ENCODE data around the gene DALRD3.

DALRD3 gene

DNA sequence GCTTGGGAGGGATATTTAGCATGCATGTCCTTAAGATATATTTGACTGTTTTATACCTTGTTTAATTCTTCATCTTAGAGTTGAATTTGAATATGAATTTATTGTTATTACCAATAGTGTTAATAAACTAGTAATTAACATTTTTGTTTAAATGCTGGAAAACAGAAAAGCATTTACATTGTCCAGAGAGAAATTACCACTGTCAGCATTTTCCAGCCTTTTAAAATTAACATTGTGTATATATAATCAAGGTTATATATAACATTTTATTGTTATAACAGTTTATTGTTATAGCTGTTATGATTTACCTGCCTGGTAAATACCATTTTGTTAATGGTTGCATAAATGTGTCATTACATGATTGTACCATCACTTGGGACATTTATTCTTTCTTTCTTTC is 36.4 kb downstream of the DALRD3 start:
- H3K4me3 ChIP-seq (ENCODE audit: low read depth in 1 of 5, low read length in 5 of 5) = no peak overlapping the region
- no peaks in the 10 kb centered on the region for H3K27me3 ChIP-seq (ENCODE audit: control insufficient read depth in 5 of 5, insufficient read depth in 4 of 5, low read length in 5 of 5)
- no peak overlapping the region for H3K27ac ChIP-seq (ENCODE audit: low read depth, low read length)
- H3K9ac ChIP-seq (ENCODE audit: low read length in 5 of 5) = no peak overlapping the region
- H3K9me3 ChIP-seq (ENCODE audit: control insufficient read depth in 5 of 5, low read length in 5 of 5) = no peaks in the 10 kb centered on the region
- peaks cover 14 to 86% (median 79%) of the 10 kb centered on the region in 5 donors for H3K36me3 ChIP-seq (ENCODE audit: control insufficient read depth in 5 of 5, insufficient read depth in 5 of 5, low read length in 5 of 5)
- no peaks in the 10 kb centered on the region for H3K4me1 ChIP-seq (ENCODE audit: control insufficient read depth in 5 of 5, insufficient read depth in 5 of 5, low read length in 5 of 5)

DNA sequence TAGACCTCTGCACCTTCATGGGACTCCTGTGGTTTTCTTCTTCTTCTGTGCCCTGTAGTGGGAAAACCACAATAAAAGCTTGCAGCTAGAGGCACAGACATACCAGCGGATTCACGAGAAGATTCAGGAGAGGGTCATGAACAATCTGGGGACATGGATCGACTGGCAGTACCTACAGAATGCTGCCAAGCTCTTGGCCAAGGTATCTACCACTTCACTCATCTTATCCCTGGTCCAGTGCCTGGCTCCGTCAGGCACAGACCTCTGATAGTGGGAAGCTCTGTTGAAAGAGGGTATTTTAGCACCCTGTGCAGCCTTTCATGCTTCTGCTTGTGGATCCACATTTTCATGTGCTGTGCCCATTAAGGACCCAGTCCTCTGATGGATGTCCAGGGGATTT is 38.1 kb downstream of the DALRD3 start:
- H3K27me3 ChIP-seq (ENCODE audit: control insufficient read depth in 5 of 5, insufficient read depth in 4 of 5, low read length in 5 of 5) = no peaks in the 10 kb centered on the region
- H3K9ac ChIP-seq (ENCODE audit: low read length in 5 of 5) = no peak overlapping the region
- H3K4me1 ChIP-seq (ENCODE audit: control insufficient read depth in 5 of 5, insufficient read depth in 5 of 5, low read length in 5 of 5) = no peaks in the 10 kb centered on the region
- H3K36me3 ChIP-seq (ENCODE audit: control insufficient read depth in 5 of 5, insufficient read depth in 5 of 5, low read length in 5 of 5) = peaks cover 14 to 93% (median 85%) of the 10 kb centered on the region in 5 donors
- no peaks in the 10 kb centered on the region for H3K9me3 ChIP-seq (ENCODE audit: control insufficient read depth in 5 of 5, low read length in 5 of 5)
- H3K27ac ChIP-seq (ENCODE audit: low read depth, low read length) = no peak overlapping the region
- no peak overlapping the region for H3K4me3 ChIP-seq (ENCODE audit: low read depth in 1 of 5, low read length in 5 of 5)

DNA sequence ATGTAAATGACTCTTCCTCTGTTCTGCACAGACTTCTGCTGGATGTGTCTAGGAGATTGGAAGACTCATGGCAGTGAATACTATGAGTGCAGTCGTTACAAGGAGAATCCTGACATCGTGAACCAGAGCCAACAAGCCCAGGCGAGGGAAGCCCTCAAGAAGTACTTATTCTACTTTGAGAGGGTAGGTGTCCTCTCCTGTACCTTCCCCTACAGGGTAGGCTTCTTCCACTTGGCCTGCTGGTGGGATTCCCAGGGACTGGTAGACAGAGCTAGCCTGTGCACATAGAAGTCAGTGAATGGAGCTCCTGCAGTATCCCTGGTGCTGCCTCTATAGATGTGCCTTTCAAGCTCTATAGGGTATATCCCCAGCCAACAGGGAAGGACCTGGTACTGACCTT is 38.9 kb downstream of the DALRD3 start:
- no peak overlapping the region for H3K27ac ChIP-seq (ENCODE audit: low read depth, low read length)
- H3K36me3 ChIP-seq (ENCODE audit: control insufficient read depth in 5 of 5, insufficient read depth in 5 of 5, low read length in 5 of 5) = peaks cover 21 to 93% (median 87%) of the 10 kb centered on the region in 5 donors
- no peaks in the 10 kb centered on the region for H3K9me3 ChIP-seq (ENCODE audit: control insufficient read depth in 5 of 5, low read length in 5 of 5)
- no peak overlapping the region for H3K9ac ChIP-seq (ENCODE audit: low read length in 5 of 5)
- H3K27me3 ChIP-seq (ENCODE audit: control insufficient read depth in 5 of 5, insufficient read depth in 4 of 5, low read length in 5 of 5) = no peaks in the 10 kb centered on the region
- no peaks in the 10 kb centered on the region for H3K4me1 ChIP-seq (ENCODE audit: control insufficient read depth in 5 of 5, insufficient read depth in 5 of 5, low read length in 5 of 5)
- H3K4me3 ChIP-seq (ENCODE audit: low read depth in 1 of 5, low read length in 5 of 5) = no peak overlapping the region

DNA sequence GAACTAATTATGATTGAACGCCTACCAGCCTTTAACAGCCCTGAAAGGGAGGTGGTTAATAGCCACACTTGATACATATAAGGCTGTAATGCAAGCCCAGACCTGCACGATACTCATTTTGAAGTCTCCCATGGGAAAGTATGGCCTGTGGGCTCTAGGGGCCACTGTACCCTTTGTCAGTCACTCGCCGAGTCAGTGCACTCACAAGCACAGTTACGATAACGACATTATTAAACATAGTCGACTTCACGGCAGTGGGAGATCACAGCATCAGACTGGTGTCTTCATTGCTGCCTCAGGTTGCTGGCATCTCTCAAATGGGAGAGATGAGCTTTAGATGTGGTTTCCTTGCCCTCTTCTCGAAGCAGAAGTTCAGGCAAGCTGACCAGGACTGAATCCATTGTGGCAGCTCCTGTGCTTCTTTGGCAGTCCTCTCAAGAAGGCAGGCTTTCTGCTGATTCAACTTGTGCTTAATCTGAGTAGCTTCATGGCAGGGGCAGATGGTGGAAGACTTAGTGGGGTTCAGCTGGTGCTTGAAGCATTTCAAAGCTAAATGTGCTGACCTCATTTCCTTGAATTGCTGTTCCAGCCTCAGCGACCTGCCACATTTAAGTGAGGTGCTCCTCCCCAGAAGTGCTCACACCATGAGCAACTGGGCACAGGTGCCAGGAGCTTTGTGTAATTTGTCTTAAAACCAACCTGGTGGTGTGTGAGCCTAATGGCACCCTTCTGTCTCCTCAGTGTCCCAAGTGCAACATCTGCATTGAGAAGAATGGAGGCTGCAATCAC is 44.1 kb downstream of the DALRD3 start:
- H3K4me3 ChIP-seq (ENCODE audit: low read depth in 1 of 5, low read length in 5 of 5) = no peak overlapping the region
- no peaks in the 10 kb centered on the region for H3K4me1 ChIP-seq (ENCODE audit: control insufficient read depth in 5 of 5, insufficient read depth in 5 of 5, low read length in 5 of 5)
- no peak overlapping the region for H3K9ac ChIP-seq (ENCODE audit: low read length in 5 of 5)
- no peak overlapping the region for H3K27ac ChIP-seq (ENCODE audit: low read depth, low read length)
- no peaks in the 10 kb centered on the region for H3K9me3 ChIP-seq (ENCODE audit: control insufficient read depth in 5 of 5, low read length in 5 of 5)
- no peaks in the 10 kb centered on the region for H3K27me3 ChIP-seq (ENCODE audit: control insufficient read depth in 5 of 5, insufficient read depth in 4 of 5, low read length in 5 of 5)
- H3K36me3 ChIP-seq (ENCODE audit: control insufficient read depth in 5 of 5, insufficient read depth in 5 of 5, low read length in 5 of 5) = peaks cover 27 to 95% (median 86%) of the 10 kb centered on the region in 5 donors

DNA sequence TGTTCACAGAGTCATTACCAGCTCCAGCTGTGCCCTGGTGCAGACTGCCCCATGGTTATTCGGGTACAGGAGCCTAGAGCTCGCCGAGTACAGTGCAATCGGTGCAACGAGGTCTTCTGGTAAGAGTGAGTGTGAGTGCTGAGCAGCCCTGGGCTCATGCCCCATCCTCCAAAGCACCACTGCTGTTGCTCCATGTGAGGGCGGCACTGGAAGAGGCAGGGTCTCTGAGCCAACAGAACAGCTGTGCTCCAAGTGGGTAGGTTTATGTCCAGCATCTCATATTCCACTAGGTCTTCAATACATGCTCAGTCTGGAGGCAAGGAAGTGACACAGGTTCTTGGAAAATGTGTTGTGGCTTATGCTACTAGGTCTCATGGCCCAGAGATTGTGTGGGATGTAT is 47.8 kb downstream of the DALRD3 start:
- Histone ChIP-seq H3K4me3 (ENCODE audit: low read depth in 1 of 5, low read length in 5 of 5) (no peak overlapping the region), H3K4me1 (ENCODE audit: control insufficient read depth in 5 of 5, insufficient read depth in 5 of 5, low read length in 5 of 5) (no peaks in the 10 kb centered on the region), H3K9ac (ENCODE audit: low read length in 5 of 5) (no peak overlapping the region), H3K27me3 (ENCODE audit: control insufficient read depth in 5 of 5, insufficient read depth in 4 of 5, low read length in 5 of 5) (no peaks in the 10 kb centered on the region), H3K9me3 (ENCODE audit: control insufficient read depth in 5 of 5, low read length in 5 of 5) (no peaks in the 10 kb centered on the region), H3K36me3 (ENCODE audit: control insufficient read depth in 5 of 5, insufficient read depth in 5 of 5, low read length in 5 of 5) (peaks cover 37 to 93% (median 82%) of the 10 kb centered on the region in 5 donors), H3K27ac (ENCODE audit: low read depth, low read length) (no peak overlapping the region)

DNA sequence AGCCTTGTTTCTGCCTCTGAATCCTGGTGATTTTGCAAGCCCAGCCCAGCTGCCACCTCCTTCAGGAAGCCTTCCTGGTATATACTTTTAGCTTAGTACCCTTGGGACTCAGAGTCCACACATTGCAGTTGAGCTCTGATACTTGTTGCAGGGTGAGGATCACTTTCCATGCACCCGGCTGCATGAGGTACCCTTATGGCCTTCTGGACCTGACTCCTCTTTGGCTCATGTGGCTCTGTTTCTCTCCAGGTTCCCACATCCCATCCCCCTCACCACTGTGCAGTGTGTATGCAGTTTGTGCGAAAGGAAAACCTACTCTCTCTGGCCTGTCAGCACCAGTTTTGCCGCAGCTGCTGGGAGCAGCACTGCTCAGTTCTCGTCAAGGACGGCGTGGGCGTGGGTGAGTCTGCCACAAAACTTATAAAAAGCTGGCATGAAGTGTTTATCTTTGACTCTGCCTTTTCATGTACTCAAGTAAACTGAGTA is 51.5 kb downstream of the DALRD3 start:
- H3K27me3 ChIP-seq (ENCODE audit: control insufficient read depth in 5 of 5, insufficient read depth in 4 of 5, low read length in 5 of 5) = no peaks in the 10 kb centered on the region
- no peaks in the 10 kb centered on the region for H3K9me3 ChIP-seq (ENCODE audit: control insufficient read depth in 5 of 5, low read length in 5 of 5)
- no peak overlapping the region for H3K4me3 ChIP-seq (ENCODE audit: low read depth in 1 of 5, low read length in 5 of 5)
- no peak overlapping the region for H3K27ac ChIP-seq (ENCODE audit: low read depth, low read length)
- H3K4me1 ChIP-seq (ENCODE audit: control insufficient read depth in 5 of 5, insufficient read depth in 5 of 5, low read length in 5 of 5) = no peaks in the 10 kb centered on the region
- no peak overlapping the region for H3K9ac ChIP-seq (ENCODE audit: low read length in 5 of 5)
- peaks cover 37 to 83% (median 62%) of the 10 kb centered on the region in 5 donors for H3K36me3 ChIP-seq (ENCODE audit: control insufficient read depth in 5 of 5, insufficient read depth in 5 of 5, low read length in 5 of 5)

DNA sequence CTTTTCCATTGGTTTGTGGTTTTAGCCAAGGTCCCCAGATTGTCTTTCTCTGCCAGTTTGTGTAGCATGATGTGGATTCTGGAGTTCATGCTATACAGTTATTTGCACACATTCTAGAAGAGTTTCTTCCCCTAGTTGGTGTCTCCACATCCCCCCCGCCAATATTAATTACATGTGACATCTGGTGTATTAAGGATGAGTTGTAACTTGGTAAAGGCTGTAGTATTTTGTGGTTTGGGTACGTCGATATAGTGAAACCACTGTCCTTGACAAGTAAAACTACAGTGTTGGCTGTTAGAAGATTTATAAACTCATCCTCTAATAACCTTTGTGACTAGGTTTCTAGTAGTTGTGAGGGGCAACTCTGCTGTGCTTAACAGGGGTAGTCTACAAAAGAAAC is 52.0 kb downstream of the DALRD3 start:
- Histone ChIP-seq H3K36me3 (ENCODE audit: control insufficient read depth in 5 of 5, insufficient read depth in 5 of 5, low read length in 5 of 5) (peaks cover 37 to 80% (median 60%) of the 10 kb centered on the region in 5 donors), H3K9ac (ENCODE audit: low read length in 5 of 5) (no peak overlapping the region), H3K27me3 (ENCODE audit: control insufficient read depth in 5 of 5, insufficient read depth in 4 of 5, low read length in 5 of 5) (no peaks in the 10 kb centered on the region), H3K4me3 (ENCODE audit: low read depth in 1 of 5, low read length in 5 of 5) (no peak overlapping the region), H3K27ac (ENCODE audit: low read depth, low read length) (no peak overlapping the region), H3K4me1 (ENCODE audit: control insufficient read depth in 5 of 5, insufficient read depth in 5 of 5, low read length in 5 of 5) (peaks cover 0 to under 1% (median 0%) of the 10 kb centered on the region in 5 donors), H3K9me3 (ENCODE audit: control insufficient read depth in 5 of 5, low read length in 5 of 5) (no peaks in the 10 kb centered on the region)

All from subcutaneous abdominal adipose tissue (tissue), 5 donors.